ENCODE results near the gene PSMB2.

PSMB2 gene

DNA sequence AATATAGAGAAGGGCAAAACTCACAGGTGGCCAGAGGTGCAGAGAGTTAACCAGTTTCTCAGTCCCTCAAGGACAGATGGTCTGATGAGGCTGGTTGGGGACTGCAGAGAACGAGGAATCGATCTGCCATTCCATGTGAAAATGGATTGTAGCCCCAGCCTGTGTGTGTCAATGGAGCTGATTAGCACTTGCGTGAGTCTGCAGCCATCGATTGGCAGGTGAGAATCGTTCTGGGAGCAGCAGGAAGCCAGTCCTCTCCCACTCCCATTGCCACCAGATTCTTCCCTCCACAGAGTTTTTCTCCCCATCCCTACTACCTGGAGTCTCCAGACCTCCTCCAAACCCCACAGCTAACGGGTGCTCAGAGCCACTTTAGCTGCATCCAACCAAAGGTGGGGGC, 18.3 kb upstream of the PSMB2 start (continued):
- TF ChIP-seq, protein P1, sequence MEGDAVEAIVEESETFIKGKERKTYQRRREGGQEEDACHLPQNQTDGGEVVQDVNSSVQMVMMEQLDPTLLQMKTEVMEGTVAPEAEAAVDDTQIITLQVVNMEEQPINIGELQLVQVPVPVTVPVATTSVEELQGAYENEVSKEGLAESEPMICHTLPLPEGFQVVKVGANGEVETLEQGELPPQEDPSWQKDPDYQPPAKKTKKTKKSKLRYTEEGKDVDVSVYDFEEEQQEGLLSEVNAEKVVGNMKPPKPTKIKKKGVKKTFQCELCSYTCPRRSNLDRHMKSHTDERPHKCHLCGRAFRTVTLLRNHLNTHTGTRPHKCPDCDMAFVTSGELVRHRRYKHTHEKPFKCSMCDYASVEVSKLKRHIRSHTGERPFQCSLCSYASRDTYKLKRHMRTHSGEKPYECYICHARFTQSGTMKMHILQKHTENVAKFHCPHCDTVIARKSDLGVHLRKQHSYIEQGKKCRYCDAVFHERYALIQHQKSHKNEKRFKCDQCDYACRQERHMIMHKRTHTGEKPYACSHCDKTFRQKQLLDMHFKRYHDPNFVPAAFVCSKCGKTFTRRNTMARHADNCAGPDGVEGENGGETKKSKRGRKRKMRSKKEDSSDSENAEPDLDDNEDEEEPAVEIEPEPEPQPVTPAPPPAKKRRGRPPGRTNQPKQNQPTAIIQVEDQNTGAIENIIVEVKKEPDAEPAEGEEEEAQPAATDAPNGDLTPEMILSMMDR (tag by site-specific recombination; IDR thresholded peaks at IDR 0.05) = no peak
- TF ChIP-seq, protein P2, sequence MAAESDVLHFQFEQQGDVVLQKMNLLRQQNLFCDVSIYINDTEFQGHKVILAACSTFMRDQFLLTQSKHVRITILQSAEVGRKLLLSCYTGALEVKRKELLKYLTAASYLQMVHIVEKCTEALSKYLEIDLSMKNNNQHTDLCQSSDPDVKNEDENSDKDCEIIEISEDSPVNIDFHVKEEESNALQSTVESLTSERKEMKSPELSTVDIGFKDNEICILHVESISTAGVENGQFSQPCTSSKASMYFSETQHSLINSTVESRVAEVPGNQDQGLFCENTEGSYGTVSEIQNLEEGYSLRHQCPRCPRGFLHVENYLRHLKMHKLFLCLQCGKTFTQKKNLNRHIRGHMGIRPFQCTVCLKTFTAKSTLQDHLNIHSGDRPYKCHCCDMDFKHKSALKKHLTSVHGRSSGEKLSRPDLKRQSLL (tag by site-specific recombination; IDR thresholded peaks at IDR 0.05) = no peak
- TF ChIP-seq ZNF175 (tag by site-specific recombination; IDR thresholded peaks at IDR 0.05) (no peak), ZNF596 (tag by site-specific recombination; IDR thresholded peaks at IDR 0.05) (no peak), ZNF155 (tag by site-specific recombination; IDR thresholded peaks at IDR 0.05) (no peak)
- TF ChIP-seq, protein P3, sequence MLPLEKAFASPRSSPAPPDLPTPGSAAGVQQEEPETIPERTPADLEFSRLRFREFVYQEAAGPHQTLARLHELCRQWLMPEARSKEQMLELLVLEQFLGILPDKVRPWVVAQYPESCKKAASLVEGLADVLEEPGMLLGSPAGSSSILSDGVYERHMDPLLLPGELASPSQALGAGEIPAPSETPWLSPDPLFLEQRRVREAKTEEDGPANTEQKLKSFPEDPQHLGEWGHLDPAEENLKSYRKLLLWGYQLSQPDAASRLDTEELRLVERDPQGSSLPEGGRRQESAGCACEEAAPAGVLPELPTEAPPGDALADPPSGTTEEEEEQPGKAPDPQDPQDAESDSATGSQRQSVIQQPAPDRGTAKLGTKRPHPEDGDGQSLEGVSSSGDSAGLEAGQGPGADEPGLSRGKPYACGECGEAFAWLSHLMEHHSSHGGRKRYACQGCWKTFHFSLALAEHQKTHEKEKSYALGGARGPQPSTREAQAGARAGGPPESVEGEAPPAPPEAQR (tag by site-specific recombination; IDR thresholded peaks at IDR 0.05) = no peak
- TF ChIP-seq, protein P4, sequence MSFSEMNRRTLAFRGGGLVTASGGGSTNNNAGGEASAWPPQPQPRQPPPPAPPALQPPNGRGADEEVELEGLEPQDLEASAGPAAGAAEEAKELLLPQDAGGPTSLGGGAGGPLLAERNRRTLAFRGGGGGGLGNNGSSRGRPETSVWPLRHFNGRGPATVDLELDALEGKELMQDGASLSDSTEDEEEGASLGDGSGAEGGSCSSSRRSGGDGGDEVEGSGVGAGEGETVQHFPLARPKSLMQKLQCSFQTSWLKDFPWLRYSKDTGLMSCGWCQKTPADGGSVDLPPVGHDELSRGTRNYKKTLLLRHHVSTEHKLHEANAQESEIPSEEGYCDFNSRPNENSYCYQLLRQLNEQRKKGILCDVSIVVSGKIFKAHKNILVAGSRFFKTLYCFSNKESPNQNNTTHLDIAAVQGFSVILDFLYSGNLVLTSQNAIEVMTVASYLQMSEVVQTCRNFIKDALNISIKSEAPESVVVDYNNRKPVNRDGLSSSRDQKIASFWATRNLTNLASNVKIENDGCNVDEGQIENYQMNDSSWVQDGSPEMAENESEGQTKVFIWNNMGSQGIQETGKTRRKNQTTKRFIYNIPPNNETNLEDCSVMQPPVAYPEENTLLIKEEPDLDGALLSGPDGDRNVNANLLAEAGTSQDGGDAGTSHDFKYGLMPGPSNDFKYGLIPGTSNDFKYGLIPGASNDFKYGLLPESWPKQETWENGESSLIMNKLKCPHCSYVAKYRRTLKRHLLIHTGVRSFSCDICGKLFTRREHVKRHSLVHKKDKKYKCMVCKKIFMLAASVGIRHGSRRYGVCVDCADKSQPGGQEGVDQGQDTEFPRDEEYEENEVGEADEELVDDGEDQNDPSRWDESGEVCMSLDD (tag by site-specific recombination; IDR thresholded peaks at IDR 0.05) = no peak
- TF ChIP-seq, protein P5, sequence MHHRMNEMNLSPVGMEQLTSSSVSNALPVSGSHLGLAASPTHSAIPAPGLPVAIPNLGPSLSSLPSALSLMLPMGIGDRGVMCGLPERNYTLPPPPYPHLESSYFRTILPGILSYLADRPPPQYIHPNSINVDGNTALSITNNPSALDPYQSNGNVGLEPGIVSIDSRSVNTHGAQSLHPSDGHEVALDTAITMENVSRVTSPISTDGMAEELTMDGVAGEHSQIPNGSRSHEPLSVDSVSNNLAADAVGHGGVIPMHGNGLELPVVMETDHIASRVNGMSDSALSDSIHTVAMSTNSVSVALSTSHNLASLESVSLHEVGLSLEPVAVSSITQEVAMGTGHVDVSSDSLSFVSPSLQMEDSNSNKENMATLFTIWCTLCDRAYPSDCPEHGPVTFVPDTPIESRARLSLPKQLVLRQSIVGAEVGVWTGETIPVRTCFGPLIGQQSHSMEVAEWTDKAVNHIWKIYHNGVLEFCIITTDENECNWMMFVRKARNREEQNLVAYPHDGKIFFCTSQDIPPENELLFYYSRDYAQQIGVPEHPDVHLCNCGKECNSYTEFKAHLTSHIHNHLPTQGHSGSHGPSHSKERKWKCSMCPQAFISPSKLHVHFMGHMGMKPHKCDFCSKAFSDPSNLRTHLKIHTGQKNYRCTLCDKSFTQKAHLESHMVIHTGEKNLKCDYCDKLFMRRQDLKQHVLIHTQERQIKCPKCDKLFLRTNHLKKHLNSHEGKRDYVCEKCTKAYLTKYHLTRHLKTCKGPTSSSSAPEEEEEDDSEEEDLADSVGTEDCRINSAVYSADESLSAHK (tag by site-specific recombination; IDR thresholded peaks at IDR 0.05) = no peak

DNA sequence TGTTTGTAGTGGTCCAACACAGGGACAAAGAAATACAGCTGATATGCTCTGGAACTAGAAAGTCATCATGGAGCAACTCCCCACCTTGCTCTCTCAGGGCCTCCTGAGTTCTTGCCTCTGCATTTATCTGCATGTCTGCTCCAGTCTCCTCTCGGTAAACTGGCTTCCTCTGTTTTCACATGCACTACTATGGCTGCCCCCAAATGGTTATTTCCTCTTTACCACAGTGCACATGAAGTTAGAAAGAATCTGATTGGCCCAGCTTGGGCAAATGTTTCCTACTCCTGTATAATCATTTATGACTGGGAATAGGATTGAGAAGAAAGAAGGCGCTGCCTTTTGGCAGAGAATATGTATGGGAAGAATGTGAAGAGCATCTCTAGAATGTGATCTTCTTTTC, 16.5 kb upstream of the PSMB2 start:
- no peaks in the 10 kb centered on the region for H3K36me3 ChIP-seq (ENCODE audit: control insufficient read depth in 2 of 2, insufficient read depth in 1 of 2, low read length in 2 of 2)
- H3K9me3 ChIP-seq (ENCODE audit: control insufficient read depth, insufficient read depth, low read depth, low read length) = no peaks in the 10 kb centered on the region
- H3K4me3 ChIP-seq (ENCODE audit: low read depth, low read length) = no peak overlapping the region
- ChIA-PET POLR2A (no interaction called here), CTCF (interaction anchor here (0.6 to 1.4 kb wide), 3 partner anchors 9 to 207 kb away, joined by 4 to 5 read pairs (median 4); no protein-coding TSS in a partner anchor)
- TF ChIP-seq ZNF211 (tag by site-specific recombination; IDR thresholded peaks at IDR 0.05; ENCODE audit: low read depth) = no peak
- TF ChIP-seq ZNF2 (tag by site-specific recombination; IDR thresholded peaks at IDR 0.05) = no peak
- TF ChIP-seq, protein P6, sequence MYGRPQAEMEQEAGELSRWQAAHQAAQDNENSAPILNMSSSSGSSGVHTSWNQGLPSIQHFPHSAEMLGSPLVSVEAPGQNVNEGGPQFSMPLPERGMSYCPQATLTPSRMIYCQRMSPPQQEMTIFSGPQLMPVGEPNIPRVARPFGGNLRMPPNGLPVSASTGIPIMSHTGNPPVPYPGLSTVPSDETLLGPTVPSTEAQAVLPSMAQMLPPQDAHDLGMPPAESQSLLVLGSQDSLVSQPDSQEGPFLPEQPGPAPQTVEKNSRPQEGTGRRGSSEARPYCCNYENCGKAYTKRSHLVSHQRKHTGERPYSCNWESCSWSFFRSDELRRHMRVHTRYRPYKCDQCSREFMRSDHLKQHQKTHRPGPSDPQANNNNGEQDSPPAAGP (tag by site-specific recombination; IDR thresholded peaks at IDR 0.05) = no peak
- no peak for TF ChIP-seq ZXDB (tag by site-specific recombination; IDR thresholded peaks at IDR 0.05)
- TF ChIP-seq ZNF274 (IDR thresholded peaks at IDR 0.05; ENCODE audit: low read length) = no peak
- no peak for TF ChIP-seq ZNF274 (tag by site-specific recombination; IDR thresholded peaks at IDR 0.05; ENCODE audit: borderline replicate concordance)
- TF ChIP-seq, protein P7, sequence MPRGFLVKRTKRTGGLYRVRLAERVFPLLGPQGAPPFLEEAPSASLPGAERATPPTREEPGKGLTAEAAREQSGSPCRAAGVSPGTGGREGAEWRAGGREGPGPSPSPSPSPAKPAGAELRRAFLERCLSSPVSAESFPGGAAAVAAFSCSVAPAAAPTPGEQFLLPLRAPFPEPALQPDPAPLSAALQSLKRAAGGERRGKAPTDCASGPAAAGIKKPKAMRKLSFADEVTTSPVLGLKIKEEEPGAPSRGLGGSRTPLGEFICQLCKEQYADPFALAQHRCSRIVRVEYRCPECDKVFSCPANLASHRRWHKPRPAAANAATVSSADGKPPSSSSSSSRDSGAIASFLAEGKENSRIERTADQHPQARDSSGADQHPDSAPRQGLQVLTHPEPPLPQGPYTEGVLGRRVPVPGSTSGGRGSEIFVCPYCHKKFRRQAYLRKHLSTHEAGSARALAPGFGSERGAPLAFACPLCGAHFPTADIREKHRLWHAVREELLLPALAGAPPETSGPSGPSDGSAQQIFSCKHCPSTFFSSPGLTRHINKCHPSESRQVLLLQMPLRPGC (tag by site-specific recombination; IDR thresholded peaks at IDR 0.05) = no peak
- TF ChIP-seq, protein P8, sequence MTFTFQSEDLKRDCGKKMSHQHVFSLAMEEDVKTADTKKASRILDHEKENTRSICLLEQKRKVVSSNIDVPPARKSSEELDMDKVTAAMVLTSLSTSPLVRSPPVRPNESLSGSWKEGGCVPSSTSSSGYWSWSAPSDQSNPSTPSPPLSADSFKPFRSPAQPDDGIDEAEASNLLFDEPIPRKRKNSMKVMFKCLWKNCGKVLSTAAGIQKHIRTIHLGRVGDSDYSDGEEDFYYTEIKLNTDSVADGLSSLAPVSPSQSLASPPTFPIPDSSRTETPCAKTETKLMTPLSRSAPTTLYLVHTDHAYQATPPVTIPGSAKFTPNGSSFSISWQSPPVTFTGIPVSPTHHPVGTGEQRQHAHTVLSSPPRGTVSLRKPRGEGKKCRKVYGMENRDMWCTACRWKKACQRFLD (tag by site-specific recombination; IDR thresholded peaks at IDR 0.05) = no peak
- TF ChIP-seq ZNF132 (tag by site-specific recombination; IDR thresholded peaks at IDR 0.05; ENCODE audit: borderline replicate concordance) = no peak
- TF ChIP-seq ZNF16 (tag by site-specific recombination; IDR thresholded peaks at IDR 0.05; ENCODE audit: low read depth) = no peak
- TF ChIP-seq, protein P9, sequence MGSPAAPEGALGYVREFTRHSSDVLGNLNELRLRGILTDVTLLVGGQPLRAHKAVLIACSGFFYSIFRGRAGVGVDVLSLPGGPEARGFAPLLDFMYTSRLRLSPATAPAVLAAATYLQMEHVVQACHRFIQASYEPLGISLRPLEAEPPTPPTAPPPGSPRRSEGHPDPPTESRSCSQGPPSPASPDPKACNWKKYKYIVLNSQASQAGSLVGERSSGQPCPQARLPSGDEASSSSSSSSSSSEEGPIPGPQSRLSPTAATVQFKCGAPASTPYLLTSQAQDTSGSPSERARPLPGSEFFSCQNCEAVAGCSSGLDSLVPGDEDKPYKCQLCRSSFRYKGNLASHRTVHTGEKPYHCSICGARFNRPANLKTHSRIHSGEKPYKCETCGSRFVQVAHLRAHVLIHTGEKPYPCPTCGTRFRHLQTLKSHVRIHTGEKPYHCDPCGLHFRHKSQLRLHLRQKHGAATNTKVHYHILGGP (tag by site-specific recombination; IDR thresholded peaks at IDR 0.05) = no peak
- TF ChIP-seq ZBTB21 (tag by site-specific recombination; IDR thresholded peaks at IDR 0.05) = no peak
- TF ChIP-seq ZNF19 (tag by site-specific recombination; IDR thresholded peaks at IDR 0.05; ENCODE audit: low read depth) = no peak
- H3K27ac ChIP-seq (ENCODE audit: extremely low read depth, low read depth, low read length) = no peak overlapping the region
- H3K4me1 ChIP-seq (ENCODE audit: control insufficient read depth, insufficient read depth, low read length) = no peaks in the 10 kb centered on the region

Data from HEK293 (cell line).